H1 (cell line): ENCODE results near the gene CTDSP1.

Experiments used
- EZH2 ChIP-seq: fragments of 200-600 bp; sonication (generic); IDR thresholded peaks from 2 replicates; pipeline ENCODE4 v1.7.1; 2012; ENCODE audit warnings: low read depth, mild to moderate bottlenecking, moderate library complexity, low read length, inconsistent platforms; ENCODE audit not compliant: severe bottlenecking
- MAFK ChIP-seq: IDR thresholded peaks from 2 replicates; pipeline ENCODE4 v1.6.1; 2012; ENCODE audit warnings: low read depth, mild to moderate bottlenecking, improper control_type of control experiment, low read length
- TAF1 ChIP-seq: IDR thresholded peaks from 2 replicates; pipeline ENCODE4 v1.6.1; 2011; ENCODE audit warnings: mild to moderate bottlenecking, low read depth, low read length
- TF ChIP-seq, protein P1 (sequence below), 3 experiments: IDR thresholded peaks; 1 replicate in 2 of 3; 2 replicates in 1 of 3; pipeline versions ENCODE4 v1.5.1 to v1.6.1; 2011; ENCODE audit warnings: low read length in 3 of 3, mild to moderate bottlenecking in 3 of 3, inconsistent platforms in 2 of 3, low read depth in 1 of 3, moderate library complexity in 1 of 3; ENCODE audit not compliant: insufficient read depth in 1 of 3; ENCODE audit errors: control extremely low read depth in 1 of 3
- TF ChIP-seq, protein P2 (sequence below): IDR thresholded peaks from 2 replicates; pipeline ENCODE4 v1.6.1; 2012; ENCODE audit warnings: inconsistent platforms

DNA sequence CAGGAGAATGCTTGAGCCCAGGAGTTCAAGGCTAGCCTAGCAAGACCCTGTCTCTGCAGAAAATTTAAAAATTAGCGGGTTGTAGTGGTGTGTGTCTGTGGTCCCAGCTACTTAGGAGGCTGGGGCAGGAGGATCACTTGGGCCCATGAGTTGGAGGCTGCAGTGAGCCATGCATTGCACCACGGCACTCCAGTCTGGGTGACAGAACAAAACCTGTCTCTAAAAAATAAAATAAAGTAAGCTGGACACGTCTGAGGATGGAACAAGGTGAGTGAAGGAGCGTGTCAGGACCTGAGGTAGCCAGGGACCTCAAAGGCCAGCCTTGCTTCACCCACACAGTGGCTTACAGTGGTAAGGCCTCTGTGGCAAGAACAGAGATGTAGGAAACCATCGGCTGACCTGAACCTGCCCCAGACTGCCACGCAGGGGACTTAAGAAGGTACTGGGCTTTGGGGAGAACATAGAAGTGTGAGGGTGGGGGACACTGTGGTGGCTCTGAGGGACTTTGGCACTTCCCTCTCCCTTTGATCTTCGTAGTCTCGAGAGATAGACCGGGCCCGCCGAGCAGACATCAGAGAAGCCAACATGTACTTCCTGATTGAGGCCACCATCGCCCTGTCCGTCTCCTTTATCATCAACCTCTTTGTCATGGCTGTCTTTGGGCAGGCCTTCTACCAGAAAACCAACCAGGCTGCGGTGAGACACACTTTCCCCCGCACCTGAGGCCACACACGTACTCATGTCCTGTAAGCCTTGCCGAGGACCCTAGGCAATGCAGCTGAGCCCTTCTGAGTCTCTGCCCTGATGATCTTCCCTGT lies 10.1 kb upstream of the CTDSP1 start:
- TF ChIP-seq EZH2, result no peak
- no peak for TF ChIP-seq TAF1
- TF ChIP-seq MAFK, result no peak
- TF ChIP-seq, protein P1, sequence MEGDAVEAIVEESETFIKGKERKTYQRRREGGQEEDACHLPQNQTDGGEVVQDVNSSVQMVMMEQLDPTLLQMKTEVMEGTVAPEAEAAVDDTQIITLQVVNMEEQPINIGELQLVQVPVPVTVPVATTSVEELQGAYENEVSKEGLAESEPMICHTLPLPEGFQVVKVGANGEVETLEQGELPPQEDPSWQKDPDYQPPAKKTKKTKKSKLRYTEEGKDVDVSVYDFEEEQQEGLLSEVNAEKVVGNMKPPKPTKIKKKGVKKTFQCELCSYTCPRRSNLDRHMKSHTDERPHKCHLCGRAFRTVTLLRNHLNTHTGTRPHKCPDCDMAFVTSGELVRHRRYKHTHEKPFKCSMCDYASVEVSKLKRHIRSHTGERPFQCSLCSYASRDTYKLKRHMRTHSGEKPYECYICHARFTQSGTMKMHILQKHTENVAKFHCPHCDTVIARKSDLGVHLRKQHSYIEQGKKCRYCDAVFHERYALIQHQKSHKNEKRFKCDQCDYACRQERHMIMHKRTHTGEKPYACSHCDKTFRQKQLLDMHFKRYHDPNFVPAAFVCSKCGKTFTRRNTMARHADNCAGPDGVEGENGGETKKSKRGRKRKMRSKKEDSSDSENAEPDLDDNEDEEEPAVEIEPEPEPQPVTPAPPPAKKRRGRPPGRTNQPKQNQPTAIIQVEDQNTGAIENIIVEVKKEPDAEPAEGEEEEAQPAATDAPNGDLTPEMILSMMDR (IDR thresholded peaks at IDR 0.05; ENCODE audit: control extremely low read depth in 1 of 3, insufficient read depth in 1 of 3, low read depth in 1 of 3, low read length in 3 of 3), result no peak
- TF ChIP-seq, protein P2, sequence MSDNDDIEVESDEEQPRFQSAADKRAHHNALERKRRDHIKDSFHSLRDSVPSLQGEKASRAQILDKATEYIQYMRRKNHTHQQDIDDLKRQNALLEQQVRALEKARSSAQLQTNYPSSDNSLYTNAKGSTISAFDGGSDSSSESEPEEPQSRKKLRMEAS, result no peak
